Stimulated activated CD8-positive, alpha-beta memory T cell treated with anti-CD3 and anti-CD28 coated beads, Interleukin-7, amount 100 ng/mL, for 4 hours (primary cell): Measurements from ENCODE around the gene LGI1.

Experiments used
- DNase-seq, 2 donors: peaks; one replicate each; pipeline ENCODE4 v3.0.0-alpha.2; 2020; ENCODE audit warnings: low read depth in 2 of 2

LGI1 gene

GRCh38 chr10:93757801-93758507, at the start of gene LGI1:
TSS of gene LGI1 (plus strand) at chr10:93757936. CDS start at chr10:93758145, 209 bp downstream.
- no peak for DNase-seq

- DNase-seq = no peak
These were observed 47.3 kb upstream of the LGI1 start for GRCh38 chr10:93710333-93710909.

GRCh38 chr10:93711891-93712290, 45.8 kb upstream of the LGI1 start:
- no peak for DNase-seq

- no peak for DNase-seq
These were observed 45.1 kb upstream of the LGI1 start for GRCh38 chr10:93712593-93712992.

GRCh38 chr10:93715345-93715744, 42.4 kb upstream of the LGI1 start:
- DNase-seq = no peak

GRCh38 chr10:93716766-93717165, 41.0 kb upstream of the LGI1 start:
- DNase-seq = no peak

GRCh38 chr10:93718937-93719725, 38.6 kb upstream of the LGI1 start:
- no peak for DNase-seq

- no peak for DNase-seq
These were observed 37.8 kb upstream of the LGI1 start for GRCh38 chr10:93719901-93720300.

GRCh38 chr10:93722550-93722949, 35.2 kb upstream of the LGI1 start:
- DNase-seq = no peak

DNA sequence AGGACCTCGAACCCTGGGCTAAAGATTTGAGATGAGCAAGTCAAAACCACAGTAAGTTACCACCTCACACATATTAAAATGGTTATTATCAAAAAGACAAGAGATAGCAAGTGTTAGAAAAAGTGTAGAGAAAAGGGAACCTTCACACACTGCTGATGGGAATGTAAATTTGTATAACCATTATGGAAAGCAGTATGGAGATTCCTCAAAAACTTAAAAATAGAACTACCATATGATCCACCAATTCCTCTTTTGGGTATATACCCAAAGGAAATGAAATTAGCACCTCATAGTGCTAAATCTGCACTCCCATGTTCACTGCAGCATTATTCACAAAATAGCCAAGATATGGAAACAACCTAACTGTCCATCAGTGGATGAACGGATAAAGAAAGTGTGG, 34.6 kb upstream of the LGI1 start:
- DNase-seq = no peak

DNA sequence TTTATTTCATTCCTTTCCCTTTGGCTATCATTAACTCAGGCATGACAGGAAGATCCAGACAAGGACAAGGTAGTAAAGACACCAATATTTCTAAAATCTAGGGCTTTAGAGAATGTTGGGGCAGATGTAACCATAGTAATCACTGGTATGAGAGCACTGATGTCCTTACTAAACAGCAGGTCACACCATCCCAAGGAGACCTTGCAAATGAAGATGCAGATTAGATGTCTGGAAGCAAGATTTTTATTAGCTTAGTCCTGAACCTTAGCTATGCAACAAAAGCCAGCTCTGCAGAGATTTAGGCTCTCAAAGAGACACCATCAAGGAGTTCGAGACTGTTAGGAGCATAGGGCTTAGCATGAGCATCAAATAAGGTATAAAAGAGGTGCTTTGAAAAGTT, 31.7 kb upstream of the LGI1 start:
- no peak for DNase-seq

GRCh38 chr10:93741367-93741766, 16.4 kb upstream of the LGI1 start:
- no peak for DNase-seq

DNA sequence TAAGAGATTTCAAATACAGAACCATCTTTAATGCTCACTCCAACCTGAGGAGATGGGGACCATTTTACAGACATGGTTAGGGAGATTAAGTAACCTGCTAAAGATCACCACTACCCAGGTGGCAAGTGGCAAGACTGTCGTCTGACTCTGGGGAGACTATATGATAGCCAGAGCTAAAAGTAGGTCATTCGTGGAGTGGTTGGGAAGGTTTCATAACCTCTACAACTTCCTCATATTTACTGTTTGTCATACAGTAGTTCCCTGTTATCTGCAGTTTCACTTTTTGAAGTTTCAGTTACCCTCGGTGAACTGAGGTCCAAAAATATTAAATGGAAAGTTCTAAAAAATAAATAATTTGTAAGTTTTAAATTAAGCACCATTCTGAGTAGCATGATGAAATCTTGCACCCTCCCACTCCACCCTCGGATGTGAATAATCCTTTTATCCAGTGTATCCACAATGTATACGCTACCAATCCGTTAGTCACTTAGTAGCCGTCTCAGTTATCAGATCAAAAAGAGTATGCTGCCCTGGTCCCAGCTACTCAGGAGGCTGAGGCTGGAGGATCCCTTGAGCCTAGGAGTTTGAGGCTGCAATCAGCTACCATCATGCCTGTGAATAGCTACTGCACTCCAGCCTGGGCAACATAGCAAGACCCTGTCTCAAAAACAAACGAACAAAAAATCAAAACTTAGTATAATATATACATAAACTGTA, 14.9 kb upstream of the LGI1 start:
- DNase-seq = no peak

DNA sequence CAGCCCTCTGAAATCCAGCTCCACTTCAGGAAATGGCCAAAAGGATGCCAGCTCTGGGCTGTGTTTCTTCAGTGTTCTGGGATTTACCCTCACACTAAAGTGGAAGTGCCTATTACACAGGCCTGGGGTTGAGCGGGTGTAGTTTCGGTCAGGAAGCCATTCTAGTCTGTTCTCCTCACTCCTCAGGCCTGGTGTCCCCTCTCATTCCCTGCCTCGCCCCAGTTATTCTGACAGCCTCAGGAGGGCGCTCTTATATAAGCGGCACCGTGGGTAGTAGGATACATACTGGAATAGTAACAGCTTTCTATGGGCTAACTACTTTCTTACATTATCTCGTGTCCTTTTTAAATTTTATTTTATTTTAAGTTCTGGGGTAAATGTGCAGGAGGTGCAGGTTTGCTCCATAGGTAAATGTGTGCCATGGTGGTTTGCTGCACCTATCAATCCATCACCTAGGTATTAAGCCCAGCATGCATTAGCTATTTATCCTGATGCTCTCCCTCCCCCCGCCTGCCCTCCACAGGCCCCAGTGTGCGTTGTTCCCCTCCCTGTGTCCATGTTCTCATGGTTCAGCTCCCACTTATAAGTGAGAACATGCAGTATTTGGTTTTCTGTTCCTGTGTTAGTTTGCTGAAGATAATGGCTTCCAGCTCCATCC, 12.2 kb upstream of the LGI1 start:
- DNase-seq = no peak

- no peak for DNase-seq
These were observed 10.9 kb upstream of the LGI1 start for GRCh38 chr10:93746844-93747284.

GRCh38 chr10:93749218-93749799, 8.4 kb upstream of the LGI1 start:
- DNase-seq = no peak

- no peak for DNase-seq
These were observed 6.6 kb upstream of the LGI1 start for GRCh38 chr10:93751124-93751523.

- no peak for DNase-seq
These were observed 5.9 kb upstream of the LGI1 start for GRCh38 chr10:93751832-93752231.

DNA sequence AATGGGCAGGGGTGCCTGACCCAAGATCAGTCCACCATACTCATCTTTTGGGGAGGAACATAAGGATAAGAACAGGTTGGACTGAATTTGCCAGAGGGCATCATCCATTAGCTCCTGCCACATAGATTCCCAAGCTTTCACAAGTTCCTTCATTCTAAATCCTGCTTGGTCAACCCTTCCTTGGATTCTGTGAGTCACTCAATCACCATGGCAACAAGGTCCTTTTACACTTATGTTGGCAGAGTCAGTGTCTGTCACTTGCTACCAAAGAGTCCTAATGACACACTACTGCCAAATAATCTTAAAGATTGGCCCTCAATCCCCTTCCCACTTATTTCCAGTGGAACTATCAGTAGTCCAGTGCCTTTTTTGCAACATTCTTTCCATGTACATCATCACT, 5.0 kb upstream of the LGI1 start:
- no peak for DNase-seq

GRCh38 chr10:93753621-93754250, 4.0 kb upstream of the LGI1 start:
- DNase-seq = no peak

DNA sequence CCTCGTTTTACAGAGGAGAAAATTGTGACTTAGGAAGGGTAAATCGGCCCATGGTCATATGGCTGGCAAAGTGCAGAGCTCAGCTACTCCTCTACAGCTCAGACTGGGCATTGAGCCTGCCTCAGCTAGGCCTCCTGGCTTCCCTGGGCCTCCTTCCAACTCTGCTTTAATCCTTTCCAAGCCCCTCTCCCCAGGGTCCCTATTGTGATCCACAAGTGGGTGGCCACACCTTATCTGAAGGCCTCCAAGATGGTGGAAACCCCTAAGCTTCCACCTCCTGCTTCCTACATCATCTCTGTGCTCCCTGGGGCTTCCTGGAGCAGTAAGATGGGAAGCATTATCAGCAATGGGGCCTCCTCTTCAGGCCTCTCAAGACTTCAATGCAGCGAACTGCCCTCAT, 3.0 kb upstream of the LGI1 start:
- no peak for DNase-seq
